ENCODE data around the gene NEURL1.
A peak's percentile ranks its signal among the peaks of the same experiment; 100 is the strongest.
"Not testable (repeated sequence)": the region's sequence is repeated elsewhere in the genome, so short reads cannot be mapped to it uniquely, and the experiment has no call there.

NEURL1 gene

DNA sequence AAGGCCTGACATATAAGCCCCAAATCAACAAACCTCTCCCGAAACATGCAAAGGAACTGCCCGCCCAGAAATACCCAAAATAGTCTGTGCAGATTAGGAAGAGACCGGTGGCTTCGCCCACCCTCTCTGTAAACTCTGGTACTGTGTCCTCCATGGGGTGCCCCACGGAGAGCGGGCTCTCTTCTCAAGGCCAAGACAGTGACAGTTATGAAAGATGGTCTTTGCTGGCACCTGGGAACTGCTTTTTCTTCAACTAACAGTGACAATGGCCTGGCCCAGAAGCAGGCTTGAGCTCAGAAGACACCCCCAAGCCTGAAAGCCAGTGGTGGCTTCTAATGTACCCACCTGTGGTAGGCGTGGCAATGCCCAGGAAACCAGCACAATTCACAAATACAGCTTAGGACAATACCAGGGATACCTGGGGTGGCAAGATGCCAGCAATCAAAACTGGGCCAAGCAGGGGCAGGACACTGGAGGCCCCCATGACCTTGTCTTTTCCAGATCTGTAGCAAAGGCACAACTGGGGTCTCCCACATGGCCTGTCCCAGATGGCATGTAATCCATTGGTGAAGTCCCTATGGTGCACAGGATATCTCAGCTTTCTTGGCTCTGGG lies 107.6 kb downstream of the NEURL1 start:
- H3K4me3 ChIP-seq (ENCODE audit: low read depth, low read length), result no peak overlapping the region
- TF ChIP-seq, protein P1, sequence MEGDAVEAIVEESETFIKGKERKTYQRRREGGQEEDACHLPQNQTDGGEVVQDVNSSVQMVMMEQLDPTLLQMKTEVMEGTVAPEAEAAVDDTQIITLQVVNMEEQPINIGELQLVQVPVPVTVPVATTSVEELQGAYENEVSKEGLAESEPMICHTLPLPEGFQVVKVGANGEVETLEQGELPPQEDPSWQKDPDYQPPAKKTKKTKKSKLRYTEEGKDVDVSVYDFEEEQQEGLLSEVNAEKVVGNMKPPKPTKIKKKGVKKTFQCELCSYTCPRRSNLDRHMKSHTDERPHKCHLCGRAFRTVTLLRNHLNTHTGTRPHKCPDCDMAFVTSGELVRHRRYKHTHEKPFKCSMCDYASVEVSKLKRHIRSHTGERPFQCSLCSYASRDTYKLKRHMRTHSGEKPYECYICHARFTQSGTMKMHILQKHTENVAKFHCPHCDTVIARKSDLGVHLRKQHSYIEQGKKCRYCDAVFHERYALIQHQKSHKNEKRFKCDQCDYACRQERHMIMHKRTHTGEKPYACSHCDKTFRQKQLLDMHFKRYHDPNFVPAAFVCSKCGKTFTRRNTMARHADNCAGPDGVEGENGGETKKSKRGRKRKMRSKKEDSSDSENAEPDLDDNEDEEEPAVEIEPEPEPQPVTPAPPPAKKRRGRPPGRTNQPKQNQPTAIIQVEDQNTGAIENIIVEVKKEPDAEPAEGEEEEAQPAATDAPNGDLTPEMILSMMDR (IDR thresholded peaks at IDR 0.05; ENCODE audit: low read depth, low read length), result no peak
- TF ChIP-seq MYC (IDR thresholded peaks at IDR 0.05; ENCODE audit: low read depth, low read length) (no peak), POLR2A (IDR thresholded peaks at IDR 0.05; ENCODE audit: extremely low read depth, insufficient read length) (no peak)
- TF ChIP-seq, protein P2, sequence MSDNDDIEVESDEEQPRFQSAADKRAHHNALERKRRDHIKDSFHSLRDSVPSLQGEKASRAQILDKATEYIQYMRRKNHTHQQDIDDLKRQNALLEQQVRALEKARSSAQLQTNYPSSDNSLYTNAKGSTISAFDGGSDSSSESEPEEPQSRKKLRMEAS (IDR thresholded peaks at IDR 0.05; ENCODE audit: low read depth, low read length), result no peak
- DNase-seq (ENCODE audit: low read depth), result no peak

DNA sequence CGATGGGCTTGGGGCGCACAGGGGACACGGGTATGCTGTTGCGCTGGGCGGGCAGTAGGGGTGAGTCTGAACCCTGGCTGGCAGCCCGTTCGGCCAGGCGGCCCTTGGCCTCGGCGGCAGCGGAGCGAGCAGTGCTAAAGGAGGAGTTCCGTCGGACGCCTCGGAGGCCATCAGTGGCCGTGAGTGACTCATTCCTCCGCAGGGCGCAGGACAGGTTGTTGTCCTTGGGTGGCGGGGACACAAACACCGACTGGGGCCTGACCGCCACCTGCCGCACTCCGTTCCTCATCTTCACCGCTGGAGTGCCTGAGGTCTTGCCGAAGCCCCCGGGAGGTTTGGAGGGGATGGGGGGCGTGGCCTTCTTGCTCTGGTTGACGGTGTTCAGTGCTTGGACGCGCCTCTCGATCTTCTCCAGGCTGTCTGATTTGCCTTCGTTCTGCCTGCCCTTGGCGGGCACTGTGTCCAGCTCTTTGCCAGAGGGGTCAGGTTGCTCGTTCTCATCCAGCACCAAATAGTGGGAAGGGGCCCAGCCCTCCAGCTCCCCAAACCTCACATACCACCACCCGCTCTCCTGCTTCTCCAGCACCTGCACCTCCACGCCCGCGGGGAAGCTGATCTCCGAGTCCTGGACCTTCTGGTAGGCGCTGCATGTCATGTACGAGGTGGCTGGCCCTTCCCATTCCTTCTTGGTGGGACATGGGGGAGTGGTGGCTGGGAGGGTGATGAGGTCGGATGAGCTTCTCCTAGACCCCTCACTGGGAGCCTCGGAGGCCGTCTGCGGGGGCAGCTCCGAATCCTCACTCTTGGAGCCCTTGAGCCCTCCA lies 108.7 kb downstream of the NEURL1 start:
- no peak overlapping the region for H3K4me3 ChIP-seq (ENCODE audit: low read depth, low read length)
- no peak for DNase-seq (ENCODE audit: low read depth)
- TF ChIP-seq, protein P2 (IDR thresholded peaks at IDR 0.05; ENCODE audit: low read depth, low read length), result no peak
- TF ChIP-seq MYC (IDR thresholded peaks at IDR 0.05; ENCODE audit: low read depth, low read length) (no peak), POLR2A (IDR thresholded peaks at IDR 0.05; ENCODE audit: extremely low read depth, insufficient read length) (no peak)
- TF ChIP-seq, protein P1 (IDR thresholded peaks at IDR 0.05; ENCODE audit: low read depth, low read length), result no peak

DNA sequence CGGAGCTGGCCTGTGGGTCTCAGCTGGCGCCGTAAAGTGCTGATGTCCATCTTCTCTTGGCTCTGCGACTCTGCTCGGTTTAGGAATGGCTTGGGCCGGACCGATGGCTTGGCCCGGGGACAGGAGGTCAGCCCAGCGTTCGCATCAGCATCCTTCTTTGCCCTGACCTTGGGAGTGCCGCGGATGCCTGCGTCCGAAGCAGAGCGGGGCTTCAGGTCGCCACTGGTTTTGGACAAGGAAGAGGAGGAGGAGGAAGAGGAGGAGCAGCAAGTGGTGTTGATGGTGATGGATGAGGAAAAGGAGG lies 109.3 kb downstream of the NEURL1 start:
- H3K4me3 ChIP-seq (ENCODE audit: low read depth, low read length), result no peak overlapping the region
- TF ChIP-seq, protein P1 (IDR thresholded peaks at IDR 0.05; ENCODE audit: low read depth, low read length), result no peak
- TF ChIP-seq MYC (IDR thresholded peaks at IDR 0.05; ENCODE audit: low read depth, low read length) (no peak), POLR2A (IDR thresholded peaks at IDR 0.05; ENCODE audit: extremely low read depth, insufficient read length) (no peak)
- TF ChIP-seq, protein P2 (IDR thresholded peaks at IDR 0.05; ENCODE audit: low read depth, low read length), result no peak
- no peak for DNase-seq (ENCODE audit: low read depth)

DNA sequence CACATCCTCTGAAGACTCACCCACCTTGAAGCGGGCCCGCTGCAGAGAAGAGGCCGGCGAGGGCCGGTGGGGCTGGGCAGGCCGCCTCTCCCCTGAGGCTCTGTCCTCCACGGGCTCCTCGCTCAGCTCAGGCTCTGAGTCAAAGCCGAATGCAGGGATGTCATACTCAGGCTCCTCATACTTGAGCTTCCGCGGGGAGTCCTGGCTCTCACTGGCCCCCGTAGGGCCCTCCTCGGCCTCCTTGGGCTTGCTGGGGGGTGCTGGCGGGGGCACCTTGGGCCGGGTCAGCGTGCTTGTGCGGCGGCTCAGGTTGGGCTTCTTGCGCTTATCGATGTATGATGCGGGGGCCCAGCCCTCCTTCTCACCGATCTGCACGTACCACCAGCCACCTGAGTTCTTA lies 109.9 kb downstream of the NEURL1 start:
- no peak for DNase-seq (ENCODE audit: low read depth)
- no peak overlapping the region for H3K4me3 ChIP-seq (ENCODE audit: low read depth, low read length)
- TF ChIP-seq POLR2A (IDR thresholded peaks at IDR 0.05; ENCODE audit: extremely low read depth, insufficient read length), result no peak
- TF ChIP-seq, protein P2 (IDR thresholded peaks at IDR 0.05; ENCODE audit: low read depth, low read length), result no peak
- TF ChIP-seq MYC (IDR thresholded peaks at IDR 0.05; ENCODE audit: low read depth, low read length), result no peak
- TF ChIP-seq, protein P1 (IDR thresholded peaks at IDR 0.05; ENCODE audit: low read depth, low read length), result no peak

DNA sequence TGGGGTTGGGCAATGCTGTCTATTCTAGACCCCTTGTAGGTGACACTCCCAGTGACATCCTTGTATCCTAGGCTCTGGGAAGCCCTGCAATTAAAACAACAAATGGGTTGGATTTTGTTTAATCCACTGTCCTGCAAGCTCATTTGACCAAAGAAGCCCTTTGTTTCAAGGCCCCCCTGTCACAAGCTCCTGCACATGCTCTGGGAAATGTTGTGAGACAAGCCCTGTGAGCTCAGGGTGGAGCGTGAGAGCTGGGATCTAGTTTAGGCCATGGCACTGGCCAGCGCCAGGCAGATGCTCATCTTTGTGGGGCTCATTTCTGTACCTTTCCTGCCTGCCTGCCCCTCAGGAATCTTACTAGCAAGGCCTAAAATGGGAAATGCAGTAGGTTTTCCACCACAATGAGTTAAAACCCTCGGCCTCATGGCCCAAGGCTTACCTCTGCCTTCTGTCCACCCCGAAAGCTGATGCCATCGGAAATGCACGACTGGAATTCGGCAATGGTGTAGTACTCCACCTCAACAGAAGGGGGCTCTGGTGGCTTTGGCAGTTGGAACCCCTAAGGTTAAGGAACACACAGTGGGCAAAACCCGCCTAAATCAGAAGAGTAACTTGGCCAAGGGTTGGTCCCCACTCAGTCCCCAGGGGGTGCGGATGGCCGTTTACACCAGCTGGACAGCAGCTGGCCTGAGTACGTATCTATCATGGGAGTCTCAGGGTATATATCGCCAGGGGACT lies 112.0 kb downstream of the NEURL1 start:
- TF ChIP-seq, protein P1 (IDR thresholded peaks at IDR 0.05; ENCODE audit: low read depth, low read length), result peak; percentile 89
- no peak for TF ChIP-seq POLR2A (IDR thresholded peaks at IDR 0.05; ENCODE audit: extremely low read depth, insufficient read length)
- peak; percentile 70 for DNase-seq (ENCODE audit: low read depth)
- H3K4me3 ChIP-seq (ENCODE audit: low read depth, low read length), result no peak overlapping the region

DNA sequence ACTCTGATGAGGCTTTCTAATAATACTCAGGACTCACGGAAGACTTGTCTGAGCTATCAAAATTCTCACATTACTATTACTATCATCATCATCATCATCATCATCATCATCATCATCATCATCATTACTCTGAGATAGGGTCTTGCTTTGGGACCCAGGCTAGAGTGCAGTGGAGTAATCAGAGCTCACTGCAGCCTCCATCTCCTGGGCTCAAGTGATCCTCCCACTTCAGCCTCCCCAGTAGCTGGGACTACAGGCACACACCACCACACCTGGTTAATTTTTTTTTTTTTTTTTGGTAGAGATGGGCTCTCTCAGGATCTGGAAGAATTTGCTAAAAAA lies 112.6 kb downstream of the NEURL1 start:
- not testable (repeated sequence) for H3K4me3 ChIP-seq (ENCODE audit: low read depth, low read length); DNase-seq (ENCODE audit: low read depth)

DNA sequence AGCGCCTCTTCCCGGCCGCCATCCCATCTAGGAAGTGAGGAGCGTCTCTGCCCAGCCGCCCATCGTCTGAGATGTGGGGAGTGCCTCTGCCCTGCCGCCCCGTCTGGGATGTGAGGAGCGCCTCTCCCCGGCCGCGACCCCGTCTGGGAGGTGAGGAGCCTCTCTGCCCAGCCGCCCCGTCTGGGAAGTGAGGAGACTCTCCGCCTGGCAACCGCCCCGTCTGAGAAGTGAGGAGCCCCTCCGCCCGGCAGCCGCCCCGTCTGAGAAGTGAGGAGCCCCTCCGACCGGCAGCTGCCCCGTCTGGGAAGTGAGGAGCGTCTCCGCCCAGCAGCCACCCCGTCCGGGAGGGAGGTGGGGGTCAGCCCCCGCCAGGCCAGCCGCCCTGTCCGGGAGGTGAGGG lies 113.5 kb downstream of the NEURL1 start:
- DNase-seq (ENCODE audit: low read depth); H3K4me3 ChIP-seq (ENCODE audit: low read depth, low read length): not testable (repeated sequence)

DNA sequence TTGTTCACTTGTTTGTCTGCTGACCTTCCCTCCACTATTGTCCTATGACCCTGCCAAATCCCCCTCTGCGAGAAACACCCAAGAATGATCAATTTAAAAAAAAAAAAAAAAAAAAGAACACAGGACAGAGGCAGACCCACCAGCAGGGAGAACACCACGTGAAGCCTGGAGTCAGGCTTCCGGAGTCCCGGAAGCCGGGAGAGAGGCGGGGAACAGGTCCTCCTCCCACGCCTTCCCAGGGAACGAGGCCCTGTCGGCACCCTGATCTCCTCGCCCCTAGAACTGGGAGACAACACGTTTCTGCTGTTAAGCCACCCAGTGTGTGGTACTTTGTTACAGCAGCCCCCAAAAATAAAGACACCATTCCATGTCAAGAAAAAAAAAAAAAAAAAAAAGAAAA lies 114.6 kb downstream of the NEURL1 start:
- not testable (repeated sequence) for DNase-seq (ENCODE audit: low read depth); H3K4me3 ChIP-seq (ENCODE audit: low read depth, low read length)

Data from NB4 (cell line).